Astrocyte of the cerebellum (primary cell): ENCODE data around the gene CLCA4.

Experiments used
- DNase-seq: peaks from one replicate; pipeline ENCODE4 v3.0.0-alpha.2; 2011; ENCODE audit warnings: low read depth
- H3K4me3 ChIP-seq: 2 replicates; pipeline ENCODE4 v1.5.1; 2011; ENCODE audit warnings: mild to moderate bottlenecking, low read depth, low read length, moderate library complexity
- in situ Hi-C: cut with HindIII; loops from 2 replicates; pipeline ENCODE4 v1.10.0; 2017; ENCODE audit warnings: low sequenced_read_pairs
- TF ChIP-seq, protein P1 (sequence below): IDR thresholded peaks from 2 replicates; pipeline ENCODE4 v1.5.1; 2012; ENCODE audit warnings: low read length, low read depth, moderate library complexity, mild to moderate bottlenecking; ENCODE audit errors: missing control alignments

CLCA4 gene

DNA sequence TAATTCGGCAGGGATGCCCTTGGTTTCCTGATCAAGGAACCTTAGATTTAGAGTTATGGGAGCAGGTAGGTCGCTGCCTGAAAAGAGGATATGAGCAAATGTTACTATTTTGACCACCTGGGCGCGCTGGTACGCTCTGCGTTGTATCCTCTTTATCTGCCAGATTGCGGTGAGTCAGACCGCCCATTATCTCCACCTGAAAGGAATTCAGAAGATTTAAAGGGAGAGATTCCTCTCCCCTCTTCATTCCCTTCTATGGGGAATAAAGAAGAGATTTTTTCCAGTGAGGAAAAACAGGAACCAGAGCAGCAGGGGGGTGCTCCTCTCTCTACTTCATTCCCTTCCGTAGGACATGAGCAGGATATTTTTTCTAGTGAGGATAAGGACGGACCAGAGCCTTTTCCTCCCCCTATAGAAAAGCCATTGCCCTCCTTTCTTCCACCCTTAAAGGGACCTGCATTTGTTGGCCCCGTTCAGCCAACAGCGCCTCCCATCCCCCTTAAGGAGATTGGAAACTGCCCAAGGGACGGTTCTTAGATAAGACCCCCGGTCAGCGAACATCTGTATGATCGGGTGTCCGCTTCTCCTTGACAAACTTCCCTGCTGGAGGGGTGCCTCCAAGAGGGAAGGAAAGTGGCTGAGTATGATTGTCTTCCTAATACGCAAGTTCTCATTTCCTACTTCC is 44.0 kb upstream of the CLCA4 start:
- TF ChIP-seq, protein P1, sequence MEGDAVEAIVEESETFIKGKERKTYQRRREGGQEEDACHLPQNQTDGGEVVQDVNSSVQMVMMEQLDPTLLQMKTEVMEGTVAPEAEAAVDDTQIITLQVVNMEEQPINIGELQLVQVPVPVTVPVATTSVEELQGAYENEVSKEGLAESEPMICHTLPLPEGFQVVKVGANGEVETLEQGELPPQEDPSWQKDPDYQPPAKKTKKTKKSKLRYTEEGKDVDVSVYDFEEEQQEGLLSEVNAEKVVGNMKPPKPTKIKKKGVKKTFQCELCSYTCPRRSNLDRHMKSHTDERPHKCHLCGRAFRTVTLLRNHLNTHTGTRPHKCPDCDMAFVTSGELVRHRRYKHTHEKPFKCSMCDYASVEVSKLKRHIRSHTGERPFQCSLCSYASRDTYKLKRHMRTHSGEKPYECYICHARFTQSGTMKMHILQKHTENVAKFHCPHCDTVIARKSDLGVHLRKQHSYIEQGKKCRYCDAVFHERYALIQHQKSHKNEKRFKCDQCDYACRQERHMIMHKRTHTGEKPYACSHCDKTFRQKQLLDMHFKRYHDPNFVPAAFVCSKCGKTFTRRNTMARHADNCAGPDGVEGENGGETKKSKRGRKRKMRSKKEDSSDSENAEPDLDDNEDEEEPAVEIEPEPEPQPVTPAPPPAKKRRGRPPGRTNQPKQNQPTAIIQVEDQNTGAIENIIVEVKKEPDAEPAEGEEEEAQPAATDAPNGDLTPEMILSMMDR, result no peak

GRCh38 chr1:86503406-86504136 is 43.3 kb upstream of the CLCA4 start:
- no peak overlapping the region for H3K4me3 ChIP-seq
- TF ChIP-seq, protein P1, result no peak

More for the DNA sequence above, 44.0 kb upstream of the CLCA4 start:
- DNase-seq, result no peak
- in situ Hi-C loops, result no loop called here
- no peak overlapping the region for H3K4me3 ChIP-seq

GRCh38 chr1:86504137-86504479 is 42.8 kb upstream of the CLCA4 start:
- no peak for DNase-seq
- H3K4me3 ChIP-seq, result no peak overlapping the region
- in situ Hi-C loops, result no loop called here
- TF ChIP-seq, protein P1, result no peak

More at GRCh38 chr1:86503406-86504136, 43.3 kb upstream of the CLCA4 start:
- in situ Hi-C loops, result no loop called here
- DNase-seq, result no peak

GRCh38 chr1:86504895-86505563 is 41.8 kb upstream of the CLCA4 start:
- no peak overlapping the region for H3K4me3 ChIP-seq
- in situ Hi-C loops, result no loop called here
- DNase-seq, result no peak
- TF ChIP-seq, protein P1, result no peak

DNA sequence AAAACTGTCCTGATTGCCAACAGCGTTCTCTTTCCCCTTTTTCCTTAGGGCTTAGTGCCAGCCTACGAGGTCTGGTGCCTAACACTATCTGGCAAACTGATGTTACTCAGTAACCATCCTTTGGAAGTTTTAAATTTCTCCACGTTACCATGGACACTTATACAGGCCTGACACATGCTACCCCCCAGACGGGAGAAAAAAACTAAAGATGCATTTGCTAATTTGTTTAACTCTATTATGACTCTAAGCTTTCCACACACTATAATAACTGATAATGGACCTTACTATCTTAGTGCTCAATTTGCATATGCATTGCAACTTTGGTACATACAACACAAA is 41.3 kb upstream of the CLCA4 start:
- H3K4me3 ChIP-seq, result no peak overlapping the region
- TF ChIP-seq, protein P1, result no peak
- in situ Hi-C loops, result no loop called here
- DNase-seq, result no peak

GRCh38 chr1:86507935-86508582 is 38.8 kb upstream of the CLCA4 start:
- in situ Hi-C loops, result no loop called here
- TF ChIP-seq, protein P1, result peak; percentile 50
- no peak for DNase-seq
- H3K4me3 ChIP-seq, result no peak overlapping the region
